MM.1S (cell line): Measurements from ENCODE around the gene NR6A1.
"Not testable (repeated sequence)": the region's sequence is repeated elsewhere in the genome, so short reads cannot be mapped to it uniquely, and the experiment has no call there.

ENCODE experiments used
- DNase-seq: peaks from one replicate; pipeline ENCODE4 v3.0.0-alpha.2; 2015
- H2AFZ ChIP-seq: fragments of 300-600 bp; sonication (generic); 2 replicates; pipeline ENCODE4 v1.6.0; 2016; ENCODE audit warnings: antibody characterized with exemption, low read length
- H3F3A ChIP-seq: fragments of 300-600 bp; sonication (generic); 2 replicates; pipeline ENCODE4 v1.6.1; 2016; ENCODE audit warnings: mild to moderate bottlenecking, antibody characterized with exemption, low read length, moderate library complexity, mixed read lengths; ENCODE audit not compliant: insufficient read depth
- H3K27ac ChIP-seq: fragments of 300-600 bp; sonication (generic); 2 replicates; pipeline ENCODE4 v1.5.1; 2016; ENCODE audit warnings: mild to moderate bottlenecking, low read length
- H3K27me3 ChIP-seq: fragments of 300-600 bp; sonication (generic); replicated peaks from 2 replicates; pipeline ENCODE4 v1.6.0; 2016; ENCODE audit warnings: low read length; ENCODE audit not compliant: insufficient read depth
- H3K36me3 ChIP-seq: fragments of 300-600 bp; sonication (generic); replicated peaks from 2 replicates; pipeline ENCODE4 v1.6.1; 2016; ENCODE audit warnings: mild to moderate bottlenecking, low read length, mixed read lengths; ENCODE audit not compliant: insufficient read depth
- H3K4me1 ChIP-seq: fragments of 300-600 bp; sonication (generic); 2 replicates; pipeline ENCODE4 v1.6.1; 2016; ENCODE audit warnings: low read length, mixed read lengths
- H3K4me2 ChIP-seq: fragments of 300-600 bp; sonication (generic); 2 replicates; pipeline ENCODE4 v1.6.0; 2016; ENCODE audit warnings: low read depth, low read length
- H3K4me3 ChIP-seq: fragments of 300-600 bp; sonication (generic); 2 replicates; pipeline ENCODE4 v1.5.1; 2016; ENCODE audit warnings: low read length, mixed read lengths
- H3K79me2 ChIP-seq: fragments of 300-600 bp; sonication (generic); 2 replicates; pipeline ENCODE4 v1.6.1; 2016; ENCODE audit warnings: mixed run types, low read length, mixed read lengths
- H3K9ac ChIP-seq: fragments of 300-600 bp; sonication (generic); 2 replicates; pipeline ENCODE4 v1.6.1; 2016; ENCODE audit warnings: low read length, mixed read lengths
- H3K9me2 ChIP-seq: fragments of 300-600 bp; sonication (generic); replicated peaks from 2 replicates; pipeline ENCODE4 v1.6.1; 2016; ENCODE audit warnings: mild to moderate bottlenecking, low read length, mixed read lengths; ENCODE audit not compliant: insufficient read depth
- H3K9me3 ChIP-seq: fragments of 300-600 bp; sonication (generic); replicated peaks from 2 replicates; pipeline ENCODE4 v1.6.1; 2016; ENCODE audit warnings: mild to moderate bottlenecking, low read length, mixed read lengths; ENCODE audit not compliant: insufficient read depth
- H4K20me1 ChIP-seq: fragments of 300-600 bp; sonication (generic); 2 replicates; pipeline ENCODE4 v1.6.1; 2016; ENCODE audit warnings: mild to moderate bottlenecking, low read length, moderate library complexity, mixed read lengths; ENCODE audit not compliant: insufficient read depth
- EZH2 ChIP-seq: fragments of 300-600 bp; sonication (generic); optimal IDR thresholded peaks from 2 replicates; pipeline ENCODE3; 2017; ENCODE audit warnings: low read depth, mild to moderate bottlenecking, antibody characterized with exemption, low read length, mixed read lengths
- EZH2phosphoT487 ChIP-seq: fragments of 300-600 bp; sonication (generic); IDR thresholded peaks from 2 replicates; pipeline ENCODE4 v1.6.1; 2018; ENCODE audit warnings: antibody characterized with exemption, low read length
- TF ChIP-seq, protein P1 (sequence below): fragments of 300-600 bp; sonication (generic); IDR thresholded peaks from 2 replicates; pipeline ENCODE4 v1.5.1; 2016; ENCODE audit warnings: antibody characterized with exemption, low read length, mixed read lengths

NR6A1 gene

DNA sequence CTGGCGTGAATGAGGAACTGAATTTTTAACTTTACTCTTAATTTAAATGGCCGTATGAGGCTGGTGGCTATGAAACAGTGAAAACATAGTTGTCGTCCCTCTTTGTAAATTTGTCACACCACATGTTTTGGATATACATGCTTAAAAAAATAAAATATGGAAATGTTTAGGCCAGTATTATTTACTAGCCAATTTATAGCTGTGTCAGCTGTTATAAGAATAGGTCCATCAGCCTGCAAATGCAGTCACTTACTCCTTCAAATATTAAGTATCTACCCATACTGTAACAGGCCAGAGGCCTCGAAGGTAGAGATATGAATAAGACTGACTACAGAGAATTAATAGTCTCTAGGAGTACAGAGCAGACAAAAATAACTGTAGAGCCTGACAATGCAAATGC, 30.0 kb downstream of the NR6A1 start:
- Histone ChIP-seq H3K9me3 (no peaks in the 10 kb centered on the region), H3K36me3 (no peaks in the 10 kb centered on the region), H3K27ac (no peak overlapping the region), H3K79me2 (no peaks in the 10 kb centered on the region), H3K9me2 (no peaks in the 10 kb centered on the region), H3K4me1 (peaks cover 11% of the 10 kb centered on the region; the same call in 1 of the 2 replicates), H3K4me3 (no peak overlapping the region), H4K20me1 (no peaks in the 10 kb centered on the region), H3K27me3 (no peaks in the 10 kb centered on the region), H3K4me2 (no peak overlapping the region), H3F3A (no peaks in the 10 kb centered on the region), H3K9ac (no peak overlapping the region), H2AFZ (no peak overlapping the region)
- no peak for TF ChIP-seq EZH2phosphoT487
- TF ChIP-seq, protein P1, sequence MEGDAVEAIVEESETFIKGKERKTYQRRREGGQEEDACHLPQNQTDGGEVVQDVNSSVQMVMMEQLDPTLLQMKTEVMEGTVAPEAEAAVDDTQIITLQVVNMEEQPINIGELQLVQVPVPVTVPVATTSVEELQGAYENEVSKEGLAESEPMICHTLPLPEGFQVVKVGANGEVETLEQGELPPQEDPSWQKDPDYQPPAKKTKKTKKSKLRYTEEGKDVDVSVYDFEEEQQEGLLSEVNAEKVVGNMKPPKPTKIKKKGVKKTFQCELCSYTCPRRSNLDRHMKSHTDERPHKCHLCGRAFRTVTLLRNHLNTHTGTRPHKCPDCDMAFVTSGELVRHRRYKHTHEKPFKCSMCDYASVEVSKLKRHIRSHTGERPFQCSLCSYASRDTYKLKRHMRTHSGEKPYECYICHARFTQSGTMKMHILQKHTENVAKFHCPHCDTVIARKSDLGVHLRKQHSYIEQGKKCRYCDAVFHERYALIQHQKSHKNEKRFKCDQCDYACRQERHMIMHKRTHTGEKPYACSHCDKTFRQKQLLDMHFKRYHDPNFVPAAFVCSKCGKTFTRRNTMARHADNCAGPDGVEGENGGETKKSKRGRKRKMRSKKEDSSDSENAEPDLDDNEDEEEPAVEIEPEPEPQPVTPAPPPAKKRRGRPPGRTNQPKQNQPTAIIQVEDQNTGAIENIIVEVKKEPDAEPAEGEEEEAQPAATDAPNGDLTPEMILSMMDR, result no peak
- TF ChIP-seq EZH2, result no peak
- DNase-seq, result no peak

DNA sequence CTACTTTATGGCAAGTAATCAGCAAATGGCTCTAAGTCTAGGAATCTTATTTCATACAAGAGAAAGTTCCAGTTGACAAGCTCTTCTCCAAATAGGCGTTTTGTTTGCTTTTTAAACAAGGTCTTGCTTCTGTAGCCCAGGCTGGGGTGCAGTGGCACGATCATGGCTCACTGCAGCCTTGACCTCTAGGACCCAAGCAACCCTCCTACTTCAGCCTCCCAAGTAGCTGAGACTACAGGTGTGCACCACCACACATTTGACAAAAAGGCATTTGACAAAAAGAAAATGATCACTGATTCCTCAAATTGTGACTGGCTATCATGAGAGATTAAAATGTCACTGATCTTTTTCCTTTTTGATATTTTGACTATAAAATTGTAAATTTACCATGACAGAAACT, 31.8 kb downstream of the NR6A1 start:
- H3K27ac ChIP-seq, result no peak overlapping the region
- H3K79me2 ChIP-seq, result no peaks in the 10 kb centered on the region
- H3K9ac ChIP-seq, result no peak overlapping the region
- H2AFZ ChIP-seq, result no peak overlapping the region
- no peak overlapping the region for H3K4me2 ChIP-seq
- H3K9me3 ChIP-seq, result no peaks in the 10 kb centered on the region
- no peak overlapping the region for H3K4me3 ChIP-seq
- no peaks in the 10 kb centered on the region for H4K20me1 ChIP-seq
- no peaks in the 10 kb centered on the region for H3K27me3 ChIP-seq
- H3K9me2 ChIP-seq, result no peaks in the 10 kb centered on the region
- H3K4me1 ChIP-seq, result peaks cover 28% of the 10 kb centered on the region
- TF ChIP-seq EZH2phosphoT487, result no peak
- TF ChIP-seq EZH2, result no peak
- TF ChIP-seq, protein P1, result no peak
- no peaks in the 10 kb centered on the region for H3K36me3 ChIP-seq
- peaks cover 11% of the 10 kb centered on the region for H3F3A ChIP-seq
- no peak for DNase-seq

GRCh38 chr9:124738075-124738474, 33.0 kb downstream of the NR6A1 start:
- not testable (repeated sequence) for H3K9ac ChIP-seq, H3K36me3 ChIP-seq, H3K4me3 ChIP-seq, DNase-seq, H3K9me2 ChIP-seq, H2AFZ ChIP-seq, H3K27me3 ChIP-seq, H3K4me2 ChIP-seq, H4K20me1 ChIP-seq, H3K79me2 ChIP-seq, H3K27ac ChIP-seq, H3K9me3 ChIP-seq
- H3K4me1 ChIP-seq, result peaks cover 40% of the 10 kb centered on the region
- peaks cover 20% of the 10 kb centered on the region for H3F3A ChIP-seq

- H3K9me2 ChIP-seq, result no peaks in the 10 kb centered on the region
- DNase-seq, result no peak
- no peaks in the 10 kb centered on the region for H3K79me2 ChIP-seq
- no peak overlapping the region for H3K27ac ChIP-seq
- TF ChIP-seq EZH2phosphoT487 (no peak), EZH2 (no peak)
- TF ChIP-seq, protein P1, result no peak
- no peak overlapping the region for H3K4me3 ChIP-seq
- H4K20me1 ChIP-seq, result no peaks in the 10 kb centered on the region
- H3K4me1 ChIP-seq, result peaks cover 42% of the 10 kb centered on the region
- H2AFZ ChIP-seq, result no peak overlapping the region
- H3K9me3 ChIP-seq, result no peaks in the 10 kb centered on the region
- H3K4me2 ChIP-seq, result no peak overlapping the region; the same call in 1 of the 2 replicates
- H3K27me3 ChIP-seq, result no peaks in the 10 kb centered on the region
- H3K9ac ChIP-seq, result no peak overlapping the region
- H3F3A ChIP-seq, result peaks cover 20% of the 10 kb centered on the region
- H3K36me3 ChIP-seq, result no peaks in the 10 kb centered on the region
Measured at GRCh38 chr9:124735121-124735520, 36.0 kb downstream of the NR6A1 start.

DNA sequence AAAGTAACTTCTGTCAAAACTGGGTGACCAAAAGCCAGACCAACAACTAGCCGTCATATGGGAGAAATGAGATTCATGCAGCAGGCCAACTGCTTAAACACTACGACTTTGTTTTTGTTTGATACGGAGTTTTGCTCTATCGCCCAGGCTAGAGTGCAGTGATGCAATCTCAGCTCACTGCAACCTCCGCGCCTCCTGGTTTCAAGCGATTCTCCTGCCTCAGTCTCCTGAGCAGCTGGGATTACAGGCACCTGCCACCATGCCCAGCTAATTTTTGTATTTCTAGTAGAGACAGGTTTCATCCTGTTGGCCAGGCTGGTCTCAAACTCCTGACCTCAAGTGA, 36.4 kb downstream of the NR6A1 start:
- H3K4me3 ChIP-seq, H3K9me3 ChIP-seq, DNase-seq, H3K27me3 ChIP-seq, H3K9ac ChIP-seq, H4K20me1 ChIP-seq, H3K9me2 ChIP-seq, H2AFZ ChIP-seq, H3K79me2 ChIP-seq, H3K36me3 ChIP-seq, H3K27ac ChIP-seq: not testable (repeated sequence)
- peaks cover 20% of the 10 kb centered on the region for H3F3A ChIP-seq
- peak overlapping the region; percentile 66; the same call in 1 of the 2 replicates for H3K4me2 ChIP-seq
- peaks cover 42% of the 10 kb centered on the region for H3K4me1 ChIP-seq
